Measurements from ENCODE around the gene KLRC1.

DNA sequence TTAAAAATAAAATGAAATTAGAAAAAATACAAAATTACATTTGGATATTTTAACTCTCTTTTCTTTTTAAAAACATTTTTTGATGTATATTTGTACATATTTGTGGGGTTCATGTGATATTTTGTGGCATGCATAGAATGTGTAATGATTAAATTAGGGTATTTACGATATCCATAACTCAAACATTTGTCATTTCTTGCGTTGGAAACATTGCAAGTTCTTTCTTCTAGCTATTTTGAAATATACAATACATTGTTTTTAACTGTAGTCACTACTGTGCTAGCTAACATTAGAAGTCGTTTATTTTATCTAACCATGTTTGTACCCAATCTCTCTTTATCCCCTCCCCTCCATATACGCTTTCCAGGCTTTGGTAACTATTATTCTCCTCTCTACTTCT is 38.6 kb upstream of the KLRC1 start:
- TF ChIP-seq, protein P1, sequence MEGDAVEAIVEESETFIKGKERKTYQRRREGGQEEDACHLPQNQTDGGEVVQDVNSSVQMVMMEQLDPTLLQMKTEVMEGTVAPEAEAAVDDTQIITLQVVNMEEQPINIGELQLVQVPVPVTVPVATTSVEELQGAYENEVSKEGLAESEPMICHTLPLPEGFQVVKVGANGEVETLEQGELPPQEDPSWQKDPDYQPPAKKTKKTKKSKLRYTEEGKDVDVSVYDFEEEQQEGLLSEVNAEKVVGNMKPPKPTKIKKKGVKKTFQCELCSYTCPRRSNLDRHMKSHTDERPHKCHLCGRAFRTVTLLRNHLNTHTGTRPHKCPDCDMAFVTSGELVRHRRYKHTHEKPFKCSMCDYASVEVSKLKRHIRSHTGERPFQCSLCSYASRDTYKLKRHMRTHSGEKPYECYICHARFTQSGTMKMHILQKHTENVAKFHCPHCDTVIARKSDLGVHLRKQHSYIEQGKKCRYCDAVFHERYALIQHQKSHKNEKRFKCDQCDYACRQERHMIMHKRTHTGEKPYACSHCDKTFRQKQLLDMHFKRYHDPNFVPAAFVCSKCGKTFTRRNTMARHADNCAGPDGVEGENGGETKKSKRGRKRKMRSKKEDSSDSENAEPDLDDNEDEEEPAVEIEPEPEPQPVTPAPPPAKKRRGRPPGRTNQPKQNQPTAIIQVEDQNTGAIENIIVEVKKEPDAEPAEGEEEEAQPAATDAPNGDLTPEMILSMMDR (IDR thresholded peaks at IDR 0.05), result no peak
- TF ChIP-seq EP300 (IDR thresholded peaks at IDR 0.05) (no peak), POLR2A (IDR thresholded peaks at IDR 0.05) (no peak)

Data from ovary (tissue), 3 donors.